SK-N-SH treated with all-trans-retinoic acid at 6 μM for 48 hours (cell line): ENCODE measurements around the gene ALOX12B.

ENCODE experiments used
- BACH2 ChIP-seq: fragments of 250-450 bp; sonication (Bioruptor Pico); IDR thresholded peaks from 2 replicates; pipeline ENCODE4 v1.9.0; 2021; ENCODE audit warnings: mild to moderate bottlenecking, borderline replicate concordance
- ISL1 ChIP-seq: fragments of 250-450 bp; sonication (Bioruptor Pico); IDR thresholded peaks from 2 replicates; pipeline ENCODE4 v2.1.2; 2022; ENCODE audit warnings: mild to moderate bottlenecking, moderate library complexity
- OSR1 ChIP-seq: fragments of 250-450 bp; sonication (Bioruptor Pico); IDR thresholded peaks from 2 replicates; pipeline ENCODE4 v1.8.0; 2022; ENCODE audit warnings: moderate library complexity, mild to moderate bottlenecking, inconsistent platforms
- PATZ1 ChIP-seq: fragments of 250-450 bp; sonication (Bioruptor Pico); IDR thresholded peaks from 2 replicates; pipeline ENCODE4 v1.8.0; 2020; ENCODE audit warnings: mild to moderate bottlenecking, moderate library complexity, borderline replicate concordance
- RARB ChIP-seq: fragments of 250-450 bp; sonication (Bioruptor Pico); IDR thresholded peaks from 2 replicates; pipeline ENCODE4 v1.8.0; 2021; ENCODE audit warnings: mild to moderate bottlenecking, moderate library complexity
- TOX ChIP-seq: fragments of 250-450 bp; sonication (Bioruptor Pico); IDR thresholded peaks from 2 replicates; pipeline ENCODE4 v1.8.0; 2021; ENCODE audit warnings: mild to moderate bottlenecking, moderate library complexity, borderline replicate concordance
- ZFP3 ChIP-seq: fragments of 250-450 bp; sonication (Bioruptor Pico); IDR thresholded peaks from 2 replicates; pipeline ENCODE4 v1.5.0; 2020; ENCODE audit warnings: mild to moderate bottlenecking, moderate library complexity
- ZNF565 ChIP-seq: fragments of 450-650 bp; formaldehyde crosslinking; conservative IDR thresholded peaks from 2 replicates; pipeline ENCODE4 v1.5.0; 2020; ENCODE audit warnings: low read depth, mild to moderate bottlenecking, moderate library complexity

DNA sequence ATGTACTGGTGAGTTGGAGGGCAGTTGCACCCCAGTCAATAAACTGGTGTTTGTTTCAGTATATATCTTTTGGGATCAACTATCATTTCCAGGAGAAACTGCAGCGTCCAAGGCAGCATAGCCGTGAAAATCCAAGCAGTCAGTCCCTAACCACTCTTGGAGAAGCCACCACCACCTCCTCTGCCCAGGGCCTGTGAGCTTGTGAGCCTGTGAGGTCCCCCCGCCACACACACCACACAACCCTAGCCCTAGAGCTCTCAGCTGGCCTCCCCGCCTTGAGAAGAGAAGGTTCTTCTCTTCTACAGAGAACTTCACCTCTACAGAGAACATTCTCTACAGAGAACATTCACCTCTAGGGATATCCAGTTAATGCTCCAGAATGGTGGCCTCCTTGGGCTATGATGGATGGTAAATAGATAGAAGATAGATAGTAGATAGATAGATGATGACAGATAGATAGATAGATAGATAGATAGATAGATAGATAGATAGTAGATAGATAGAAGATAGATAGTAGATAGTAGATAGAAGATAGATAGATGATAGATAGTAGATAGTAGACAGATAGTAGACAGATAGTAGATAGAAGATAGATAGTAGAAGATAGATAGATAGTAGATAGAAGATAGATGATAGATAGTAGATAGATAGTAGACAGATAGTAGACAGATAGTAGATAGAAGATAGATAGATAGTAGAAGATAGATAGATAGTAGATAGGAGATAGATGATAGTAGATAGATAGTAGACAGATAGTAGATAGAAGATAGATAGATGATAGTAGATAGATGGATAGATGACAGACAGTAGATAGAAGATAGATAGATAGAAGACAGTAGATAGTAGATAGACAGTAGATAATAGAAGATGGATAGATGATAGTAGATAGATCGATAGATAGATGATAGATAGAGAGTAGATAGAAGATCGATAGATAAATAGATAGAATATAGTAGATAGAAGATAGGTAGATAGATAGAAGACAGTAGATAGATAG is 35.0 kb downstream of the ALOX12B start:
- TF ChIP-seq PATZ1 (CRISPR knock-in tag) = no peak
- no peak for TF ChIP-seq BACH2
- TF ChIP-seq RARB (CRISPR knock-in tag) = no peak
- no peak for TF ChIP-seq TOX (CRISPR knock-in tag)
- TF ChIP-seq ISL1 (CRISPR knock-in tag) = no peak
- TF ChIP-seq ZFP3 (CRISPR knock-in tag) = no peak
- no peak for TF ChIP-seq OSR1 (CRISPR knock-in tag)
- no peak for TF ChIP-seq ZNF565 (CRISPR knock-in tag)
